NCI-H524 (cell line): ENCODE results near the gene NIPAL4.

ENCODE experiments used
- DNase-seq, 2 experiments: peaks; one replicate each; lab custom pipeline; 2025; lab: John Stamatoyannopoulos, UW

Gene NIPAL4

DNA sequence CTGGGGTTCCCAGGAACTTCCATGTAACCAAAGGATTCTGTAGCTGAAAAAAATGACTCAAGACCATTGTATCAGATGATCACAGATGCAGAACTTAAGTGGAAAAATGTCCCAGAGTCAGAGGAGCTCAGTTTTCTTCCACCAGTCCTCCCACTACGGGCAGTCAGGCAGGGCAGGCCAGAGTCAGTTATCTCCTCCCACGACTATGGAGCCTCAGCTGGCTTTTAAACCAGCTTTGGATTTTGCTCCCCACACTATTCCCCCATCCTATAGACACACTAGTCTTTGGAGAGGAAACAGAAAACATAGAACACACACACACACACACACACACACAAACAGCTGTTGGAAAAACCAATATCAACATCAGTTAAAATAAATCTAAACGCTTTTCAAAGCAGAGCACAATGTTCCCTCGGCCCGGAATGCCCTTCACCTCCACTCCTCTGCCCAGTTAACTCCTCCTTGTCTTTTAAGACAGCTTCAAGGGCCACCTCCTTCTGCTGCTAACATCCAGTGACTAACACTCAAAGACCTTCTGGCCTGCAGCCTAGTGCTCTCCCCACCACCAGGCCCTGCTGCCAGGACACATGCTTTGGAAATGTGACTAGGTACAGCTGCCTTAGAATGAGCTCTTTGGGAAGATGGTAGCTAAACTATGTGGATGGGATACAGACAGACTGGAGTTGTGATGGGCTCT lies 56.8 kb downstream of the NIPAL4 start:
- DNase-seq = peak in 1 of 2 experiments; percentile 2

DNA sequence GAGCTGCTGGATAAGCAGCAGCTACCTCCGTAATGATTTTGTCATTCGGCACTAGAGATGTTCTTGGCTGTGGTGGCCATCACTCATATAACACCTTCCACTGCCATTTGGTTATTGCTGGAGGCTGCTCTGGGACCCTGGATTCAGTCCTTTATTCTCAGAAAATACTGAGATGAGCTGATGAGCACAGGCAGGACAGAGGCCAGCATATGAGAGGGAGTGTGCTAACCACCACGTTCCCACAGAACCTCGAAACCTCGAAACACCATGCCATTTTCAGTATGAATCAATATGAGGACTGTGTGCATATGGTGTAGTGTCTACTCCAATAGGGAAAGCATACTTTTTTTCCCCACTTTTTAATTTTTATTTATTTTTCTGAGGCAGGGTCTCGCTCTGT lies 59.0 kb downstream of the NIPAL4 start:
- DNase-seq = no peak

DNA sequence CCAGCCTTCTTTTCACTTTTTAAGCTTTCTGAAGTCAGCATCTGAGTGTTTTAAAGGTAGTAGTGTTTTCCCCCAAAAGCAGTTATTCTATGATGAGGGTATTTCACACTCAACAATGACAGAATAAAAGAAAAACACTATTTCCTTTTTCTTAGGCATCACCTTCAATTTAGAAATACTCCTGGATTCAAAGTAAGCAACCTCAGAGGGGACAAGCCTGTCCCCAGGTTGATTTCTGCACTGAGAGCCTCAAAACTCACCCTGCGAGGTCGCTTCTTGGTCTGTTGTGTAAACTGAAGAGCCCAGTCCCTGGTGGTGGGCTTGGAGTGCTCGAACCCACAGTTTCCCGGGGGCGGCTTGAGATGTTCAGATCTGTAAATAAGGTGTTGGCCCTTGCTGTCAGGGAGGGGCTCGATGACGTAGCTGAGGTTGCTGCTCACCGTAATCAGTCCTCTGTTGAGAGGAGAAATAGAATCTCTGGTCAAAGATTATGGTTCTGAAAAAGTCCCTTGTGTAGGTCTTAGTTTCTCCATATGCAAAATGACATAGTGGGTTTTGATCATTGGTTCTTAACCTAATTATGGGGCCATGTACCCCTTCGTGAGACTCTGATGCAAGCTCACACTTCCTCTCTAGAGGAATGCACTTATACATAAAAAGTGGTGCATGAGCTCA lies 59.7 kb downstream of the NIPAL4 start:
- no peak for DNase-seq

DNA sequence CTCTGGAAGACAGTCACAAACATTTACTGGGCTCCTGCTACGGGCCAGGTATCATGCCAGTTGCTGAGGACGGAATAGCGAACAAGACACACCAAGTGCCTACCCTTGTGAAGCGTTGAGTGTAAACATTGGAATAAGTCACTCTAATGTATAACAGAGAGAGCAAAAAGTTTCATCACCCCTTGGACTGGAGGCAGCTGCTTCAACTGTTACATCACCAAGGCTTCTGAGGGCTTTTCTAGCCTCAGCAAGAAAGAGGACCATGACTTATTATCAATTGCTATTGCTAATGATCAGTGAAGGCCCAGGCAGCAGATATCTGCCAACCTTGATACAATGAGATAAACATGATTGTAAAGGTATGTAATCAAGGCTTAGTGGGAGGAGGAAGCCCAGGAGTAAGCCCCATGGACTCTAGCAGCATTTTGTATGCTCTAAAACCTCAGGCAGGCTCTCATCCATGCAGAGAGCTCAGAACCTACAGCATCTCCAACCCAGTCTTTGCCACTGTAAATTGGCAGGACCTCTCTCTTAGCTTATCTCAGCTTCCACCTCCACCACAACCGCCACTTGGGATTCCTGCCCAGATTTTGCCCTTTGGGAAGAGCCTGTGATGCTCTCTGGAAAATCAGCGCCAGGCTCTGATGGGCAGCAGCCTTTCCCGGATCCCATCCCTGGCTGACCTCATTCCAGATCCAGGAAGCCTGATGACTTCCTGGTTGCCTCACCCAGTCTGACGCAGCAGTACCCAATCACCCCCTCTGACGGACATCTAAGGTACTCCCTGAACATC lies 61.1 kb downstream of the NIPAL4 start:
- no peak for DNase-seq

DNA sequence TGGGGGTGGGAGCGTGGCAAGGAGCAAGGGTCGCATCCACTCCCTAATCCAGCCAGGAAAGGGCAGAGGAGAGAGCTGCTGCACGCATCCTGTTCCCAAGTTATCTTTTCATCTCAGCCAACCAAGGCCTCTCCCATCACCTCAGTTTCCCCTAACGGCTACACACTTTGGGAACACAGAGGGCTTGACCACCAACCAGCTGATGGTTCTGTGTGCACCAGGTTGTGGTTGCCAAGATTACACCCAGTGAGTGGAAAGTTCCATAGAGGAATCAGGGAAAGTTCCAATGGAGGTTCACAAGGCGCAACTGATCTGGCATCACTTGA lies 61.7 kb downstream of the NIPAL4 start:
- DNase-seq = no peak

DNA sequence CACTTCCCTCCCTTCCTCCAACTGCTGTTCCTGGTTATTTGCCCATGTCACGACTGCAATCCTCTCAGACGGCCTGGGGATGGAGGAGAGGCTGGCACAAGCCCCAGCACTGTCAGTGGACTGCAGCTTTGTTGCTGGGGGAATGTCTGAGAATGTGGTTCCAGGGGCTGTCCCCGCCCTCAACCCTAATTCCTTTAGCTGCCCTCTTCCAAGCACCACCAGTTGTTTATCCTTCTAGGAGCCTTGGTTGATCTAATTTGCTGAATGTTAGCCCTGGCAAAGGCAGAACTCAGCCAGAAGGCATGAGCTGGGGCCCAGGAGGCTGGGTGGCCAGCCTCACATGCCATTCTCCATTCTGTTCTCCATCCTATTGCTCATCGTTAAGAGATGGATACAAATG lies 64.0 kb downstream of the NIPAL4 start:
- no peak for DNase-seq
